GM13976 (cell line): ENCODE data around the gene LRP1B.

ENCODE experiments used
- DNase-seq: peaks from one replicate; pipeline ENCODE4 v3.0.0; 2012; ENCODE audit warnings: low spot score
- in situ Hi-C: fragments of 300-500 bp; cut with MboI; formaldehyde crosslinking; loops from one replicate; pipeline ENCODE4 v1.12.0; 2022; ENCODE audit warnings: low sequenced_read_pairs, mixed read lengths, inconsistent platforms; ENCODE audit not compliant: unreplicated experiment
- TF ChIP-seq, protein P1 (sequence below): IDR thresholded peaks from 2 replicates; pipeline ENCODE4 v1.5.1; 2012; ENCODE audit warnings: borderline replicate concordance, mild to moderate bottlenecking; ENCODE audit not compliant: insufficient read depth; ENCODE audit errors: extremely low read depth, missing control alignments, control extremely low read depth

Gene LRP1B

DNA sequence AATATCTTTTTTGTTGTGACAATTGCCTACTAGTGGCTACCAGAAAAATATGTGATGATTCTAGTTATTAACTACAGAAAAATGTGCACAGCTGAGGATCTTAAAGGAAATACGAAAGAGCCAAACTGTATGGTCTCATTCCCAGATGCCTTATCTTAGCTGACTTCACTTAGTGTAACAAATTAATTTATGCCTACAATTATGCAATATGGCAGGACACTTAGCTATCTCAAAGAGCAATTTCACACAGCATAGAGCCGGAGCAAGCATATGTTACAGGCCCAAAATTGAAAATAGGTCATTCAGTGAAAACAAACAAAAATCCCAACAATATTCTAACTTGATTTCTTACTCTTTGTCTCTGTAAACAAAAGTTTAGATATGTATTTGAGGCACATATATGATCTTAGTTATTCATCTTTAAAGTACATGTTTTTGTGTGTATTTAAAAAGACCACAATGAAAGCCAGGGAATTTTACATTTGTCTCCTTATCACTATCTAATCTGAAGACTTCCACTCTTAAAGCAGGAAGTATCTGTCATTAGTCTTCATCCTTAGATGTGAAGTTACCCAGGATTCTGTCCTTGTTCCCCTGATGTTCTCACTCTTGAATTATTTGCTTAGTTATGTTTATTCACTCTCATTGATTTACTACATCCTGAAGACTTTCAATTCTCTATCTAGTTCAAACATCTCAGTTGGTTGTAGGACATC, 1771.6 kb downstream of the LRP1B start:
- no peak for DNase-seq
- in situ Hi-C loops: no loop called here
- TF ChIP-seq, protein P1, sequence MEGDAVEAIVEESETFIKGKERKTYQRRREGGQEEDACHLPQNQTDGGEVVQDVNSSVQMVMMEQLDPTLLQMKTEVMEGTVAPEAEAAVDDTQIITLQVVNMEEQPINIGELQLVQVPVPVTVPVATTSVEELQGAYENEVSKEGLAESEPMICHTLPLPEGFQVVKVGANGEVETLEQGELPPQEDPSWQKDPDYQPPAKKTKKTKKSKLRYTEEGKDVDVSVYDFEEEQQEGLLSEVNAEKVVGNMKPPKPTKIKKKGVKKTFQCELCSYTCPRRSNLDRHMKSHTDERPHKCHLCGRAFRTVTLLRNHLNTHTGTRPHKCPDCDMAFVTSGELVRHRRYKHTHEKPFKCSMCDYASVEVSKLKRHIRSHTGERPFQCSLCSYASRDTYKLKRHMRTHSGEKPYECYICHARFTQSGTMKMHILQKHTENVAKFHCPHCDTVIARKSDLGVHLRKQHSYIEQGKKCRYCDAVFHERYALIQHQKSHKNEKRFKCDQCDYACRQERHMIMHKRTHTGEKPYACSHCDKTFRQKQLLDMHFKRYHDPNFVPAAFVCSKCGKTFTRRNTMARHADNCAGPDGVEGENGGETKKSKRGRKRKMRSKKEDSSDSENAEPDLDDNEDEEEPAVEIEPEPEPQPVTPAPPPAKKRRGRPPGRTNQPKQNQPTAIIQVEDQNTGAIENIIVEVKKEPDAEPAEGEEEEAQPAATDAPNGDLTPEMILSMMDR: no peak

DNA sequence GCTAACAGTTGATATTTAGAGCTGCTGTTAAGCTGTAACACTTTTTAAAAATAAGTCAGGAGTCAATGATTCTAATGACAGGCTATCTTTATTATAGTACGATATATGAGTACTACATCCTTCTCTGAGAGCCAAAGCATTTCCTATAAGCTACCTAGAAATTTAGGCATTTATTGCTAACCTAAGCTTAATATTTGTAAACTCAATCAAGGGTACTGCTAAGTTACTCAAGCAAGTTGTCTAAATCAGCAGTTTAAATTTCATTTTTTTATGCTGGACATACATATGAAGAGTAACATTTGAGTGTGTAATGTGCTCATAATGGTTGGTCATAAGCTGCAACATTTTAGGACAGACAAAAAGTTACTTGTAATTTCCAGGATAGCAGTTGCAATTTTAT, 1774.1 kb downstream of the LRP1B start:
- TF ChIP-seq, protein P1: no peak
- DNase-seq: no peak
- in situ Hi-C loops: no loop called here

DNA sequence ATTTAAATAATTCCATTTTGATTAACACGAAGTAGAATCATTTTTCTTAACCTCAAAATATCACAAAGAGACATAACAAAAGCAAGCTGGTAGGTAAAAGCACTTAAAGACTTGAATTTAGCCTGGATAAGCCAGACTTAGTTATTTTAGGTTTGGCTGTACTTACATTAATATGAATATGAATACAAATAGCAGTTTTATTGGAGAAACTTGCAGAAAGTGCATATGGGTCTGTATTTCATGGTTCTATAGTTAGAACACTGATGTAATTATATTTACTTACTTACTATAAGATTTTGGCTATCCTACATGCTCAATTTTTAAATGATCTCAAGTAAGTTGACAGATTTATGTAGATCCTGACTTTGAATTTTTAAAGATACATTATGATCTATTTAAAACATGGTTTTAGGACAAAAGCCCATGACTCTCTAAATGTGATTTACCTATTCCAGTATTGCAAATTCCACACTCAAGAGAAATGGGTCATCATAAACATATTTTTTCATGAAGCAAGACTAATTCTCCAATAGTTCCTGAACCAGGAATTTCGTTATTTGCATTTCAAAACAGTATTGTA, 1775.2 kb downstream of the LRP1B start:
- no peak for DNase-seq
- TF ChIP-seq, protein P1: no peak
- in situ Hi-C loops: no loop called here

- TF ChIP-seq, protein P1: no peak
- DNase-seq: no peak
- in situ Hi-C loops: no loop called here
These were observed 1776.3 kb downstream of the LRP1B start for GRCh38 chr2:140354544-140354943.

GRCh38 chr2:140353541-140353940, 1777.3 kb downstream of the LRP1B start:
- TF ChIP-seq, protein P1: no peak
- in situ Hi-C loops: no loop called here
- DNase-seq: no peak

GRCh38 chr2:140351692-140352091, 1779.1 kb downstream of the LRP1B start:
- TF ChIP-seq, protein P1: no peak
- in situ Hi-C loops: no loop called here
- DNase-seq: no peak
